Common myeloid progenitor, CD34-positive (primary cell): ENCODE data around the gene MYBPHL.

Experiments
- CTCF ChIA-PET: fragments of 350-600 bp; sonication (Branson Sonifier 250); formaldehyde crosslinking; loops from one replicate; lab custom pipeline; 2021; ENCODE audit warnings: antibody characterized with exemption; lab: Charles Lee
- POLR2A ChIA-PET: fragments of 350-600 bp; sonication (Branson Sonifier 250); formaldehyde crosslinking; loops from one replicate; lab custom pipeline; 2021; ENCODE audit warnings: antibody characterized with exemption; lab: Charles Lee
- DNase-seq, 3 donors: peaks; one replicate each; pipeline versions ENCODE4 v3.0.0 to v3.0.0-alpha.2; 2013
- H3K27ac ChIP-seq, 2 experiments: 1 replicate in 1 of 2; 2 replicates in 1 of 2; pipeline ENCODE4 v1.7.0; 2013; ENCODE audit warnings: inconsistent platforms in 2 of 2, low read length in 2 of 2, mild to moderate bottlenecking in 2 of 2, low read depth in 1 of 2, moderate library complexity in 1 of 2; ENCODE audit not compliant: severe bottlenecking in 2 of 2, insufficient read depth in 1 of 2, poor library complexity in 1 of 2
- H3K27me3 ChIP-seq, 5 experiments: replicated peaks in 2 of 5; 1 replicate in 3 of 5; 2 replicates in 2 of 5; pipeline versions ENCODE4 v1.6.1 to v1.7.0; 2013; ENCODE audit warnings: low read length in 4 of 5, mild to moderate bottlenecking in 2 of 5, moderate library complexity in 2 of 5, inconsistent platforms in 1 of 5; ENCODE audit not compliant: insufficient read depth in 5 of 5, control insufficient read depth in 4 of 5
- H3K36me3 ChIP-seq, 4 experiments: 1 replicate in 2 of 4; 2 replicates in 2 of 4; pipeline versions ENCODE4 v1.6.1 to v1.7.0; 2013; ENCODE audit warnings: low read length in 3 of 4, control low read depth in 1 of 4, mild to moderate bottlenecking in 1 of 4; ENCODE audit not compliant: control insufficient read depth in 4 of 4, insufficient read depth in 4 of 4
- H3K4me1 ChIP-seq, 4 experiments: 1 replicate in 3 of 4; 2 replicates in 1 of 4; pipeline versions ENCODE4 v1.6.1 to v1.7.1; 2013; ENCODE audit warnings: low read length in 3 of 4, mild to moderate bottlenecking in 3 of 4, control low read depth in 1 of 4, inconsistent platforms in 1 of 4, moderate library complexity in 1 of 4; ENCODE audit not compliant: control insufficient read depth in 4 of 4, insufficient read depth in 4 of 4; ENCODE audit errors: control extremely low read depth in 1 of 4
- H3K4me3 ChIP-seq, 7 experiments: 1 replicate in 4 of 7; 2 replicates in 3 of 7; pipeline versions ENCODE4 v1.5.1 to v1.7.0; 2013; ENCODE audit warnings: mild to moderate bottlenecking in 7 of 7, low read length in 6 of 7, moderate library complexity in 6 of 7, inconsistent platforms in 2 of 7, low read depth in 2 of 7, control low read depth in 1 of 7; ENCODE audit not compliant: insufficient read depth in 4 of 7, control insufficient read depth in 1 of 7; ENCODE audit errors: extremely low read depth in 1 of 7
- H3K9me3 ChIP-seq, 5 experiments: 1 replicate in 4 of 5; 2 replicates in 1 of 5; pipeline versions ENCODE4 v1.6.1 to v1.7.1; 2013; ENCODE audit warnings: low read length in 4 of 5, mild to moderate bottlenecking in 2 of 5, inconsistent platforms in 1 of 5, low read depth in 1 of 5, moderate library complexity in 1 of 5; ENCODE audit not compliant: control insufficient read depth in 4 of 5, insufficient read depth in 2 of 5; ENCODE audit errors: control extremely low read depth in 1 of 5
- WGBS: methylation state at CpG from one replicate; pipeline ENCODE4 v1.1.5; 2013; ENCODE audit not compliant: insufficient coverage; 5-methylcytosine and 5-hydroxymethylcytosine counted together

Gene MYBPHL

GRCh38 chr1:109265741-109266330 lies 41.0 kb downstream of the MYBPHL start:
- POLR2A ChIA-PET: no interaction called here

GRCh38 chr1:109265016-109265415 lies 41.8 kb downstream of the MYBPHL start:
- CTCF ChIA-PET: interaction anchor here (0.8 to 8.7 kb wide), 16 partner anchors 8 to 269 kb away, joined by 3 to 95 read pairs (median 6); partner anchors contain the start of gene SORT1
- Histone ChIP-seq H3K36me3 (no peaks in the 10 kb centered on the region), H3K27me3 (peaks cover 0 to 25% (median 2%) of the 10 kb centered on the region in 5 experiments), H3K4me1 (no peaks in the 10 kb centered on the region), H3K4me3 (no peak overlapping the region), H3K9me3 (no peaks in the 10 kb centered on the region), H3K27ac (no peak overlapping the region)
- 97% methylated on average over 4 of the region's 4 CpGs for WGBS
- POLR2A ChIA-PET: no interaction called here
- no peak for DNase-seq

More at GRCh38 chr1:109265741-109266330, 41.0 kb downstream of the MYBPHL start:
- no peak overlapping the region for H3K4me3 ChIP-seq
- no peaks in the 10 kb centered on the region for H3K9me3 ChIP-seq
- no peaks in the 10 kb centered on the region for H3K36me3 ChIP-seq
- peaks cover 0 to 25% (median 0%) of the 10 kb centered on the region in 5 experiments for H3K27me3 ChIP-seq
- no peaks in the 10 kb centered on the region for H3K4me1 ChIP-seq
- H3K27ac ChIP-seq: no peak overlapping the region
- CTCF ChIA-PET: interaction anchor here (0.6 to 8.7 kb wide), 7 partner anchors 12 to 268 kb away, joined by 3 to 95 read pairs (median 4); partner anchors contain the start of gene SORT1
- WGBS: 100% methylated on average over 3 of the region's 13 CpGs
- no peak for DNase-seq

- Histone ChIP-seq H3K27me3 (peaks cover 0 to 25% (median 2%) of the 10 kb centered on the region in 5 experiments), H3K4me1 (no peaks in the 10 kb centered on the region), H3K27ac (no peak overlapping the region), H3K36me3 (no peaks in the 10 kb centered on the region), H3K9me3 (no peaks in the 10 kb centered on the region), H3K4me3 (no peak overlapping the region)
- WGBS: 96% methylated on average over 8 of the region's 9 CpGs
- CTCF ChIA-PET: interaction anchor here (0.7 to 8.7 kb wide), 19 partner anchors 9 to 445 kb away, joined by 3 to 95 read pairs (median 5); partner anchors contain the start of genes PSRC1 and SORT1
- POLR2A ChIA-PET: no interaction called here
- DNase-seq: no peak
Measured at GRCh38 chr1:109264379-109264755, 42.4 kb downstream of the MYBPHL start.

GRCh38 chr1:109263597-109264378 lies 43.0 kb downstream of the MYBPHL start:
- Histone ChIP-seq H3K4me3 (no peak overlapping the region), H3K27me3 (peaks cover 0 to 25% (median 2%) of the 10 kb centered on the region in 5 experiments), H3K9me3 (no peaks in the 10 kb centered on the region), H3K36me3 (no peaks in the 10 kb centered on the region), H3K4me1 (no peaks in the 10 kb centered on the region), H3K27ac (no peak overlapping the region)
- WGBS: 51% methylated on average over 21 of the region's 29 CpGs
- ChIA-PET POLR2A (no interaction called here), CTCF (interaction anchor here (0.7 to 8.7 kb wide), 18 partner anchors 9 to 446 kb away, joined by 3 to 95 read pairs (median 4); partner anchors contain the start of genes PSRC1 and SORT1)
- DNase-seq: peak; percentile 68 to 83 (median 79)

GRCh38 chr1:109263234-109263596 lies 43.6 kb downstream of the MYBPHL start:
- H3K4me1 ChIP-seq: no peaks in the 10 kb centered on the region
- CTCF ChIA-PET: interaction anchor here (0.8 to 8.7 kb wide), 12 partner anchors 8 to 269 kb away, joined by 3 to 95 read pairs (median 7); partner anchors contain the start of gene SORT1
- no peak overlapping the region for H3K27ac ChIP-seq

GRCh38 chr1:109262231-109263055 lies 44.4 kb downstream of the MYBPHL start:
- no peak overlapping the region for H3K4me3 ChIP-seq
- no peaks in the 10 kb centered on the region for H3K36me3 ChIP-seq
- no peak overlapping the region for H3K27ac ChIP-seq
- no peaks in the 10 kb centered on the region for H3K9me3 ChIP-seq
- POLR2A ChIA-PET: interaction anchor here (0.7 kb wide), 1 partner anchor 48 kb away, joined by 4 read pairs; no protein-coding TSS in a partner anchor
- WGBS: 92% methylated on average over 18 of the region's 22 CpGs
- DNase-seq: no peak
- CTCF ChIA-PET: interaction anchor here (0.9 to 8.7 kb wide), 5 partner anchors 9 to 270 kb away, joined by 3 to 95 read pairs (median 15); partner anchors contain the start of gene SORT1
- H3K27me3 ChIP-seq: peaks cover 0 to 31% (median 2%) of the 10 kb centered on the region in 5 experiments
- H3K4me1 ChIP-seq: no peaks in the 10 kb centered on the region

More at GRCh38 chr1:109263234-109263596, 43.6 kb downstream of the MYBPHL start:
- POLR2A ChIA-PET: no interaction called here
- no peak for DNase-seq
- Histone ChIP-seq H3K4me3 (no peak overlapping the region), H3K27me3 (peaks cover 0 to 27% (median 2%) of the 10 kb centered on the region in 5 experiments), H3K9me3 (no peaks in the 10 kb centered on the region), H3K36me3 (no peaks in the 10 kb centered on the region)
- whole genome bisulfite sequencing: 78% methylated on average over 11 of the region's 12 CpGs
